Caki2 (cell line): ENCODE data around the gene KCNJ4. TPM values are rescaled to one million over a fixed set of nuclear protein-coding genes. Genes with fewer than 3 reads are reported as not detected.

Experiments
- DNase-seq: peaks from one replicate; pipeline ENCODE4 v3.0.0-alpha.2; 2015; ENCODE audit warnings: low read depth
- in situ Hi-C: cut with HindIII; loops from 2 replicates; pipeline ENCODE4 v1.10.0; 2016; ENCODE audit warnings: low sequenced_read_pairs, low pct_unique_long_range_greater_than_20kb, mixed read lengths
- total RNA-seq: library from RNA; depleted of rRNA; stranded (reverse); fragments of >200 nt; shearing (Covaris generic); gene quantifications from 2 replicates; pipeline ENCODE4 v1.2.3, GENCODE V29; 2014; ENCODE audit warnings: low replicate concordance

The KCNJ4 gene
- total RNA-seq, 1 experiment from 2014 or later = 1.5 TPM

DNA sequence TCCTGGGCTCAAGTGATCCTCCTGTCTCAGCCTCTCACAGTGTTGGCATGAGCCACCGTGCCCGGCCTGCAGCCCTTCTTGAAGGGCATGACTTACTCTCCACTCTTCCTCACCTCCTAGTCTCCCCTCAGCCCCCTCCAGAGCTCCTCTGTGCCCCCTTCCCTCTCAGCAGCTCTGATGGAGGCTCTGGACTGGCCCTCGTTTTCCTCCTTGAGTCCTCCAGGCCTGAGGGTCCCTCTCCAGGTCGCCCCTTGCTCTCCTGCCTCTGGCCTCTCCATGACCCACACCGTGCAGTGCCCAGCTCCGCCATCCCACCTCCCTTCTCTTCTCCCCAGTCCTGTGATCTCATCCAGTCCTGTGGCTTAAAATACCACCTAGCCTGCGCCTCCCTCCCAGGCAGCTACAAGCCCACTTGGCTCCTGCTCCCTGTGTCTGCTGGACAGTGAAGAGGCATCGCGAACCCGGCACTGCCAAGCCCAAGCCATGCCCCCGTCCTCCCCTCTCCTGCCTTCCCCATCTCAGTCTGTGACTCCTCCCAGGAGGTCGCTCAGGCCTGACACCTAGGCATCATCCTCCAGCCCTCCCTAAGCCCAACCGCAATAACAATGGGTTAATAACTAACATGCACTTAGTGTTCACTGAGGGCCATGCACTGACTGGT lies 11.9 kb downstream of the KCNJ4 start:
- peak; percentile 53 for DNase-seq
- in situ Hi-C loops = no loop called here

GRCh38 chr22:38441620-38442287 lies 13.2 kb downstream of the KCNJ4 start:
- in situ Hi-C loops = no loop called here
- no peak for DNase-seq

DNA sequence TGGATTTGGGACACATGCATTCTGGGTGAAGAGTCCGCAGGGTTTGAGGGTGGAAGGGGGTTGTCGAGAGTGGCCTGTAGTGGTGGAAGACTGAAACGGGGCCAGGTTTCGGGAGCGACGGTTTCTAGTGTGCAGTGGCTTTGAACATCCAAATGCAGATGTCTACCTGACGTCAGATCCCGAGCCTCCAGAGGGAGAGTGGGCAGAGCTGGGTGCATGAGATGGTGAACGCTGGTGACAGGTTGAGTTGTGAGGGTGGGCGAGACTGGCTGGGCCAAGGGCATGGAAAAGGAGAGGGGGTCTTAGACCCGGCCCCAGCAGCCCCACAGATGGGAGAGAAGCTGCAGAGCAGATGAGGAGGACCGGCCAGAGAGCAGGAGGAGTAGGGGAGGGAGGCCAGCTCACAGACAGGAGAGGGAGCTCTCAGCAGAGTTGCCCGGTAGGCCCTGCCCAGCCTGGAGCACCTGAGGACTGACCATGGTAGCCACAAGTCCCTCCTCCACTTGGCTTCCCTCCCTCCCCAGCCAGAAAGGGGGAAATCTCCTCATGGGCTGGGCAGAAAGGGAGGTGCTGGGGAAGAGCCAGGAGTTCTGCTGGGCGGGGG lies 14.2 kb downstream of the KCNJ4 start:
- in situ Hi-C loops = no loop called here
- no peak for DNase-seq

DNA sequence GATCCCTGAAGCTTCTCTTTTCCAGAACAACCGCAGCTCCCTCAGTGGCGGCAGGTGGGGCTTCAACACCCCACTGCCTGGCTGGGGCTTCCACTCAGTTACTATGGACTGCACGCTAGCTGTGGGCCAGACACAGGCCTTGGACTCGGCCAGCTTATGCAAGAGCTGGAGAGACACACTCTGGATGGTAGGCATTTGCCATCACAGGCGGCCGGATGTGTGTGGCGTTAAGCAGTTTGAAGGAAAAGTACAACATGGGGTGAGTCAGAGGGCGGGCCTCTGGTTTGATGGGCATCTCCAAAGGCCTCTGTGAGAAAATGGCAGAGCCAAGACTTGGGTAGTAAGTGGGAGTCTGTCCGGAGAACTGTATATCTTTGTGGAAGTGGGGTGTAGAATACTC lies 17.6 kb downstream of the KCNJ4 start:
- DNase-seq = no peak
- in situ Hi-C loops = no loop called here

DNA sequence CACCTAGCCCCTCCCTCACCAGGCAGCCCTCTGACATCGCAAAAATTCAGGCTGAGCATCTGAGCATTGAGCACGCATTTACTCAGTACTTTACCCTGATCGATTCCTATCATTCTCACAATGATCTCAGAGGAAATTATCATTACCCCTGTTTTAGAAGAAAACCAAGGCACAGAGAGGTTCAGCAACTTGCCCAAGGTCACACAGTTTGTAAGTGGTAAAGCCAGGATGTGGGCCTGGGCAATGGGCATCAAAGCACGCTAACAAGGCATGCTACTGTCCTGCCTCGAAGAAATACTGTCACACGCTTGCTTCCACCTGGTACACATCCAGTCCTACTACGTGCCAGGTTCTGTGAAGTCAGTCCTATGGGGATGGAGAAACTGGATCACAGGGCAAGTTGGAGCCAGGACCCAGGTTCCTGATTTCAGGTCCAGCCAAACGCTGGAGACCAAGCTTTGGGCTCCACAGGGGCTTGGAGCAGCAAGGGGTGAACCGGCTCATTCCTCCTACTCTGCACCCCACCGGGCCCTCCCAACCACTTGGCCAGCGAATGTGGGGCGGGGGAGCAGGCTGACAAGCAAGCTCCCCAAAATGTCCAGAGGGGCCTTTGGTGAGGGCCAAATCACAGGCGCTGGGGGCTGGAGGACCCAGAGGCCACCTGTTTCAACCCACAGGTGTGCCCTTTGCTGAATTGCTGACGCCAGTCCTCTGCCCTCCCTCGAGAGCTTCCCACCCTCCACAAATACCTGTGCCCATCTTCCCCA lies 18.2 kb downstream of the KCNJ4 start:
- in situ Hi-C loops = no loop called here
- no peak for DNase-seq

GRCh38 chr22:38435965-38436364 lies 19.0 kb downstream of the KCNJ4 start:
- in situ Hi-C loops = no loop called here
- no peak for DNase-seq

DNA sequence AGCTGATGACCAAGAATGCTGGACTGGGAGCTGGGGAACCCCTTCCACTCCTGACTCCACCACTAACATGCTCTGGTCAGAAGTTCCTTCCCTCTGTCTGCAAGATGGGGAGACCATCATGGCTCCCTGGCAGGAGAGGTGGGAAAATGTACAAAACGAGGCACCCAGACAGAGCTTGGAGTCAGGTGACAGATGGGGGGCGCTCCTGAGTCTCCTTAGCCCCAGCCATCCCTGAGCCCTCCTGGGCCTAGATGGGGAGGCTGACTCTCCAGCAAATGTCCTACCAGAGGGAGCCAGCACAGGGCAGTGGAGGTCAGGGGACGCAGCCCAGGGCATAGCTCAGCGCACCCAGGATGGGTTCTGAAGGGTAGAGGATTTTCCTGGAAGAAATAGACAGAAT lies 20.0 kb downstream of the KCNJ4 start:
- DNase-seq = no peak
- in situ Hi-C loops = no loop called here

DNA sequence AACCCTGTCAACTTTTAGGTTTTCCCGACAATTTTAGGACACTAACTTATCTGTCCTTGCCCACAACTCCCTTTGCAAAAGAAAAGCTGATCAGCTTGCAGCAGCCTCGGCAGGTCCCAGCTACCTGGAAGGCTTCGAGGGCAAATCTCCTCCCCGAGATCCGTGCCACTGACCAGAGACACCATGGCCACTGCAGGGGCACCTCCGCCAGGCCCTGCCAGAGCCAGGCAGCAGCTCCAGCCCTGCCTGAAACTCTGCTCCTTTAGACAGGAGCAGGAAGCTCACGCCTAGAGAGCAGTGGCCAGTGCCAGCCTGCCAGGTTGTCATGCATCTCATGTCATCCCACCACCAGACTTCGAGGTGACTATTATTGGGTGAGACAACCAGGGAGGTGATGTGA lies 21.1 kb downstream of the KCNJ4 start:
- no peak for DNase-seq
- in situ Hi-C loops = no loop called here

GRCh38 chr22:38432264-38432663 lies 22.7 kb downstream of the KCNJ4 start:
- in situ Hi-C loops = no loop called here
- DNase-seq = no peak

DNA sequence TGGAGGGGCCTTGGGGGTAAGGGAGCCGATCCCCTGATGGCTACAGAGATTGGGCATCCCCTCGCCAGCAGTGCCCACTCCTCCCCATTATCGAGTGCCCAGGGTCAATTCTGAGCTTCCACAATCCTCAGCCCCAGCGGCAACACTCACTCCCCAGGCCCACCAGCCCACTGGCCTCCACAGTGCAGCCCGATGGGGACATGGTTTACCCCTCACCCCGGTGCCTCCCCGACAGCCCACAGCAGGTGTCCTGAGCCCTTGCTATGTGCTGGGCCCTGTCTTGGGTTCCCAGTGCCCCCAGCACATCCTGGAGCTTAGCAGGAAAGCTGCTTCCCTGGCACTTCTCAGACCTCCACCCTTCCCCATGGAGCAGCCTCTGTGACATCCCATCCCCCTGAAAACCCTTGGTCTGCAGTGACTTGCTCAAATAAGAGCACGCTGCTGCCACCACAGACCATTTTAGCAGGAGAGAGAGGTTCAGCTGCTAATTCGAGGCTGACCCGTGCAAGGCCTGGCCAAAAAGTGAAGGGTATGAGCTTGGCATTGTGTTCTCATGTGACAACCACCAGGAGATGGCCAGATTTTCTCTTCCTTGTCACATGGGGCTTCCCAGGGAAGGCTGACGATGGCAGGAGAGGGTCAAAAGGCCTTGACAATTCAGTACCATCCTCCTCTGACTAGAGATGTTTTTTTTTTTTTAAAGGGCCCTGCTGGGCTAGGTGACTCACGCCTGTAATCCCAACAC lies 23.6 kb downstream of the KCNJ4 start:
- peak; percentile 42 for DNase-seq
- in situ Hi-C loops = no loop called here

GRCh38 chr22:38429499-38430068 lies 25.4 kb downstream of the KCNJ4 start:
- in situ Hi-C loops = no loop called here
- no peak for DNase-seq

GRCh38 chr22:38428714-38429113 lies 26.3 kb downstream of the KCNJ4 start:
- in situ Hi-C loops = no loop called here
- no peak for DNase-seq

GRCh38 chr22:38427940-38428339 lies 27.1 kb downstream of the KCNJ4 start:
- in situ Hi-C loops = no loop called here
- DNase-seq = no peak

DNA sequence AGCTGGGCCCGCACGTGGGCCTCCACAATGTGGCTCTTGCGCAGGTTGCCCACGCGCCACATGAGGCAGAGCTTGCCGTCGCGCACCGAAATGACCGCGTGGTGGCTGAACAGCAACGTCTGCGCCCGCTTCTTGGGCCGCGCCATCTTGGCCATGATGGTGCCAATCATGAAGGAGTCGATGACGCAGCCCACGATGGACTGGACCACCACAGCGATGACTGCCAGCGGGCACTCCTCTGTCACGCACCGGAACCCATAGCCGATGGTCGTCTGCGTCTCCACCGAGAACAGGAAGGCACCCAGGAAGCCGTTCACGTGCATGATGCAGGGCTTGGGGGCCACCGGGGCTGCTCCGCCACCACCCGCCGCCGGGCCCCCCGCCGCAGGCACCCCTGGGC lies 27.5 kb downstream of the KCNJ4 start:
- in situ Hi-C loops = no loop called here
- no peak for DNase-seq

GRCh38 chr22:38426628-38427027 lies 28.4 kb downstream of the KCNJ4 start:
- DNase-seq = no peak
- in situ Hi-C loops = no loop called here

GRCh38 chr22:38424525-38425080 lies 30.4 kb downstream of the KCNJ4 start:
- no peak for DNase-seq
- in situ Hi-C loops = no loop called here

GRCh38 chr22:38423512-38424503 lies 31.2 kb downstream of the KCNJ4 start:
- in situ Hi-C loops = no loop called here
- peak; percentile 40 for DNase-seq
